Stimulated activated CD4-positive, alpha-beta T cell treated with anti-CD3 and anti-CD28 coated beads, Interleukin-2, amount 100 ng/mL, for 24 hours (primary cell): ENCODE data around the gene HPGDS.
"Not testable (repeated sequence)": the region's sequence is repeated elsewhere in the genome, so short reads cannot be mapped to it uniquely, and the experiment has no call there.

Experiments used
- DNase-seq, 2 donors: peaks; one replicate each; pipeline ENCODE4 v3.0.0-alpha.2; 2020

Gene HPGDS

GRCh38 chr4:94307231-94307871 is 35.3 kb downstream of the HPGDS start:
- DNase-seq, result no peak

- no peak for DNase-seq
Measured at GRCh38 chr4:94306713-94307112, 35.9 kb downstream of the HPGDS start.

- no peak for DNase-seq
Measured at GRCh38 chr4:94305466-94306225, 37.0 kb downstream of the HPGDS start.

DNA sequence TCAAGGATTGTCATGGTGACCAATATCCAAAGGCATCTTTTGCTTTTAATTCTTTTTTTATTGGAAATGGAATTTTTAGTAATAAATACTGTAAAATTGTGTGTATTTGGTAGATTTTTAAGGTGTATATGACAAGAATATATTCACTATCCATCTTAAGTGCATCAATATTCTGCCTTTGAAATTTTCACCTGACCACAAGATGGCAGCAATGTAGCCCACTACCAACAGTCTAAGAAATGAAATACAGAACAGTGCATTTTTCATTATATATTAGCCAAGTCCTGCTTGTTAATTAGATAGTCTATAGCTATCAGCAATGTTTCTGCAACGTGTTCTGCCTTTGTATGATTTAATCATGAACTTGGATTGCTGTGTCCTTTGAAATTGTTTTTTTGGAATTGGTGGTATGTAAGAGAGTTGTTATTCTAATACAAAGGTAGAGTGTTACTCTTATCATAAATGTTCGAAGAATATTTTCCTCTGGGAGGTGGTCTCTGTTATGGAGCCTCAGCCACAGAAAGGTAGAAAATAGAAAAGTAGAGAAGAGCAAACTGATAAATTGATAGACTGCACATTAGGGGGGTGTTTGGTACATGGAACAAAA is 38.2 kb downstream of the HPGDS start:
- no peak for DNase-seq

GRCh38 chr4:94302191-94302590 is 40.4 kb downstream of the HPGDS start:
- DNase-seq, result no peak

GRCh38 chr4:94298725-94299252 is 43.8 kb downstream of the HPGDS start:
- no peak for DNase-seq

DNA sequence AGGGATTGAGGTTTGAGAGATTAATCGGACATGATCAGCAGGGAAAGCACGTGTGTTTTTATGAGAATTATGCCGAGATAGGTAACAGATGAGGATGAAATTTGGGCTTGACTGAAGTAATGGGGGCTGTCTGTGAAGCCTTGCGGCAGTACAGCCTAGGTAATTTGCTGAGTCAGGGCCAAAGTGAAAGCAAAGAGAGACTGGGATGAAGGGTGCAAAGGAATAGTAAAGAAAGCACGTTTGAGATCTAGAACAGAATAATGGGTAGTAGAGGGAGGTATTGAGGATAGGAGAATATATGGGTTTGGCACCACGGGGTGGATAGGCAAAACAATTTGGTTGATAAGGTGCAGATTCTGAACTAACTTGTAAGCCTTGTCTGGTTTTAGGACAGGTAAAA is 47.2 kb downstream of the HPGDS start:
- DNase-seq, result not testable (repeated sequence)

GRCh38 chr4:94293981-94294380 is 48.7 kb downstream of the HPGDS start:
- DNase-seq, result not testable (repeated sequence)

DNA sequence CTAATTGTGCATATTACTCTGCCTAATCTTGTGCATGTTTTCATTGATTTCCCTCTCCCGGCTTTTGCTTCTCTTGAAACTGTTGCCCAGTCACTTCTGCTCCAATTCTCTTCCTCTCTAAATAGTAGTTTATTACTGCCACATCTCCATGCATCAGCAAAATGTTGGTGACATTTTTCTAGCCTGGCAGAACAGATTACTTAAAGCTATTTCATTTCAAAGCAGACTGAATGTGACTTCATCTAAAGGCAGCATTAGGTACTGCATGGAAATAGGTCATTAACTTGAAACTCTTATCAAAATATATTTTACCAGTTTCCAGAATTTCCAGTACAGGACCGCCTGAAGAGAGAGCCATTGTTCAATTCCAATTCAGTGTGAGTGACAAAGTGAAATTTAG is 52.4 kb downstream of the HPGDS start:
- DNase-seq, result no peak

DNA sequence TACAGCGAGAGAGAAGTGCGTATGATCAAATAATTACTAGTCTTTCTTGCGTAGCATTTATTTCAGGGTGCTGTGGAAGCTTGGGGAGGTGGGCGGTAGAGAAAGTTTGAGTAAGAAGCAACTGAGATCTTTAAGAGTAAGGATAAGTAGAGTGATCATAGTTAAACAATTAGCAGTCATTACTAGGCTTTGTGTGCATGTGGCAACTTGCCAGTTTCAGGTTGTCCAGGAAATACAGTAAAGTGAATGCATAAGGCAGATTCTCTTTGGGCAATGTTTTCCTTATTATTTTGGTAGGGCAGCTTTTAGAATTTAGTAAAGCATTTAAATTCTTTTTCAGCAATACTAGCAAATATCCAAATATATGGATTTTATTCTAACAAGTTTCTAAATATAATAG is 57.0 kb downstream of the HPGDS start:
- DNase-seq, result no peak

- no peak for DNase-seq
Measured at GRCh38 chr4:94284889-94285288, 57.7 kb downstream of the HPGDS start.

- DNase-seq, result no peak
Measured at GRCh38 chr4:94278781-94279180, 63.9 kb downstream of the HPGDS start.

GRCh38 chr4:94277534-94277933 is 65.1 kb downstream of the HPGDS start:
- DNase-seq, result no peak

DNA sequence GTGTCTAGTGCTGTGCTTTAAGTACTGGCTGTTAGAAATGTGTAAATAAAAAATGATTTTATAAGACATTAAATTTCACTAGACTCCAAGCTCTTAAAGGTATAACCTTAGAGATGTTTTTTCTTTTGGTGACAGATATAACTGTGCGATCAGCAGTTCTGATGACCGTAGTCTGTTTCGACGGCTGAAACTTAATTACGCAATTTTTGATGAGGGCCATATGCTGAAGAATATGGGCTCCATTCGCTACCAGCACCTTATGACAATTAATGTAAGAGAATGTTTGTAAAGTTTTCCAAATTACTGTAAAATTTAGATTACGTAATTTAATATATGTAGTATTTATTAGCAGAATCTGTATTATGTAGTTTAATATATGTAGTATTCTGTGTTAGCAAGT is 66.4 kb downstream of the HPGDS start:
- no peak for DNase-seq

DNA sequence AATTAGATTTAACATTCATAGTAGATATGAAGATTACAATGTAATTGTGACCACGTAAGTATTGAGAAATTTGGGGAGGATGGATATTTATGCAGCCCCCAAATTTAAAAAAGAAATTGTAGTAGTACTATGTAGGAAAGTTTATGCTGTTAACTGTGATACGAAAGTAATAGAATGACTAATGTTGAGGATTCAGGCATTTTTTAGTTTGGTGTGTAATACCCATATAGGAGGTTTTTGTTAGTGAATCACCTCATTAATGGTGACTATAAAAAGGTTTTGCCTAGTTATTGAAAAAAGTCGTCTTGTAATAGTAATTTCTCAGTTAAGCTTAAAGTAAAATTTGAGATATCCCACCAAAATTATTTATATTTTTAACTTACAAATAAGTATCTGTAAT is 67.7 kb downstream of the HPGDS start:
- no peak for DNase-seq

GRCh38 chr4:94271248-94271647 is 71.4 kb downstream of the HPGDS start:
- DNase-seq, result no peak

DNA sequence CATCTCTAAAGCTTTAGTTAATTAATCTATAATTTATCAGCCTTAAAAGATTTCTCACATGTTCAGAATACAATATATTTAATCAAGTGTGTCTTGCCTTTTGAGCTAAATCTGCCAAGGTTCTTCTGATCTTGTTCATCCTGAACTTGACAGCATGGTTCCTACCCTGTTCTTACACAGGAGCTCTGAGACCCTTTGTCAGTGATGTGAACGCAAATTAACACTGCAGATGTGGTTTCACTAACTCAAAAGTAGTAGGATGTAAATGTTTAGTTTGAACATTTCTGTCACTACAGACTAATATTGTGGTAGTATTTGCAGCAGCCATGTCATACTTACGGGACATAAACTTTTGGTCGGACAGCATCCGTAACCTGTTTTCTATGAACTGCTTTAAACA is 75.6 kb downstream of the HPGDS start:
- no peak for DNase-seq

DNA sequence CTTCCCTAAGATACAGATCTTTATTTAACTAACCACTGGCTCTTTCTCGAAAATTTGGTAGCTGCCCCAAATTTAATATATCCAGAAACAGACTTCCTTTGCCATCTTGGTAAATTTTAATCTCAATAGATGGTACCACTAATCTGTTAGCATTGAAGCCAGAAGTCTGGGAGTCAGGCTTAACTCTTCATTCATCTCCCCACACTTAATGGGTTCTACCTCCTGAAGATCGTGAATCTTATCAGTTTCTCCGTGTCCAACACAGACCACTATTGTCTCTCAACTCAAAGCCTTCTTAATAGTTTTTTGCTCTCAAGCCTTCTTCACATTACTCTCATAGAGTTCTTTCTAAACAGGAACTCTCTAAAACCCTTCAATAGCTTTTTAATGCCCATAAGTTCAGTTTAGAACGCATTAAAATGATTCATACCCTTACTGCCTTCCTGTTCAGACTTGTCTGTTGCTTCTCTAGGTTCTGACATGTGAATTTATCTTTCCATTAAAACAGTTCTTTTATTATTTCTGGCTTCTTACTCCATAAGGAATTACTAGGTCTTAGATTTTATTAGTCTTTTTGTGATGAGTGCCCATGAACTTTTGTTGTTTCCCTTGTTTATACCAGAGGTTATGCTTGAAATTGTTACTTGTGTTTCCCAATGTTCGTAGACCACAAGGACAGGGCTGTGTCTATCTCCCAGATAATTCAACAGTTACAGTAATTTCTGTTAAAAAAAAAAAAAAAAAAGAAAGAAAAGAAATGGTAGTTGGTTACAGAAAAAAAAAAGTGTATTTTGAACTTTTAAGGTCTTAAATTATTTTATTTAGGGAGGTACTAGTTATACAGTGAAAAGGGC is 80.2 kb downstream of the HPGDS start:
- DNase-seq, result no peak

- DNase-seq, result no peak
Measured at GRCh38 chr4:94256828-94257227, 85.8 kb downstream of the HPGDS start.

DNA sequence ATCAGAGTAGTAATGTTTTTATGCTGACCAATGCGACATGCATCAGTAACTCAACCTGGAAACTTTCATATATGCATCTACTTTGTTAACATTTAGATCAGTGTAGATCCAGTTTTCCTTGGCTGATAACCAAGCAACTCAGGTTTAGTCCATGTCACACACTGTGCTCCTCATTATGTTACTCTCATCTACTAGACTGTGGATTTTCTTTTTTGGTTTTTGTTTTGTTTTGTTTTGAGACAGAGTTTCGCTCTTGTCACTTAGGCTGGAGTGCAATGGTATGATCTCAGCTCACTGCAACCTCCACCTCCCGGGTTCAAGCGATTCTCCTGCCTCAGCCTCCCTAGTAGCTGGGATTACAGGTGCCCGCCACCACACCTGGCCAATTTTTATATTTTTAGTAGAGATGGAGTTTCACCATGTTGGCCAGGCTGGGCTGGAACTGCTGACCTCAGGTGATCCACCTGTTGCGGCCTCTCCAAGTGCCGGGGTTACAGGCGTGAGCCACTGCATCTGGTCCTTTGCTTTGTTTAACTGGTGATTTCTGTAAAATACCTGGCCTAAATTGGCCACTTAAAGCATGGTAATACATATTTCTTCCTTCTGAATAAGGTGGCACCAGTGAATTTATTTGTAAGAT is 86.4 kb downstream of the HPGDS start:
- DNase-seq, result no peak

DNA sequence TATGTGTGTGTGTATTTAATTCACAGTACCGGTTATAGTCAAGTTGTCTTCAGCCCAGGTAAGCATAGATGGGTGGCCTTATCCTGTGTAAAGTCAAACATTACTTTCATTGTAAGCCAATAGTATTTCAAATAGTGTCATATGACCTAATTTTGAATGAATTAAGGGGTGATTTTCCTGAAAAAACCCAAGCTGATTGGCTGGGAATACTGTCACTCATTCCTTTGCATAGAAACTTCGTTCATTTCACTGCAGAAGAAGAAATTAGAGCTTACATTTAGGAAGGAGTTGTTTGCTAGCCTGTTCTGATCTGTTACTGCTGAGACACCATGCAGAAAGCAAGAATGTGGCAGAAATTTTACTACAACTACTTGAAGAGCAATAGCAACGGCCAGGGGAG is 89.6 kb downstream of the HPGDS start:
- no peak for DNase-seq

GRCh38 chr4:94251094-94251493 is 91.5 kb downstream of the HPGDS start:
- no peak for DNase-seq
